Upper lobe of left lung (tissue), 6 donors: ENCODE results near the gene CHAF1B. TPM values are rescaled to one million over a fixed set of nuclear protein-coding genes. Genes with fewer than 3 reads are reported as not detected.
"Not testable (repeated sequence)": the region's sequence is repeated elsewhere in the genome, so short reads cannot be mapped to it uniquely, and the experiment has no call there.

Experiments used
- ATAC-seq, 2 donors: fragments of 200-7000 bp; cut with Tn5 transposase; one replicate each; pipeline ENCODE4 v1.9.1; 2022; ENCODE audit warnings: mild to moderate bottlenecking in 2 of 2, moderate library complexity in 2 of 2; ENCODE audit not compliant: low FRiP score in 2 of 2
- DNase-seq, 2 donors: peaks; one replicate each; pipeline ENCODE4 v3.0.0-alpha.2; 2019 to 2020
- H3K27ac ChIP-seq, 4 donors: fragments of 200-600 bp; sonication (generic); one replicate each; pipeline ENCODE4 v1.5.1; 2016 to 2019
- H3K27me3 ChIP-seq, 4 donors: fragments of 200-600 bp; sonication (generic); one replicate each; pipeline ENCODE4 v1.5.1; 2017 to 2019
- H3K36me3 ChIP-seq, 4 donors: fragments of 200-600 bp; sonication (generic); one replicate each; pipeline ENCODE4 v1.5.1; 2016 to 2019
- H3K4me1 ChIP-seq, 4 donors: fragments of 200-600 bp; sonication (generic); one replicate each; pipeline ENCODE4 v1.5.1; 2018 to 2019
- H3K4me3 ChIP-seq, 4 donors: fragments of 200-600 bp; sonication (generic); one replicate each; pipeline ENCODE4 v1.5.1; 2017 to 2019; ENCODE audit warnings: mild to moderate bottlenecking in 2 of 4, moderate library complexity in 1 of 4
- H3K9me3 ChIP-seq, 4 donors: fragments of 200-600 bp; sonication (generic); one replicate each; pipeline ENCODE4 v1.5.1; 2018 to 2019
- EP300 ChIP-seq, 4 donors: sonication (generic); formaldehyde crosslinking; IDR thresholded peaks; one replicate each; pipeline ENCODE4 v1.5.1; 2017; ENCODE audit warnings: antibody characterized with exemption in 4 of 4, control low read depth in 2 of 4
- POLR2A ChIP-seq, 4 donors: fragments of 450-650 bp; IDR thresholded peaks; one replicate each; pipeline ENCODE4 v1.5.1; 2016 to 2017; ENCODE audit warnings: antibody characterized with exemption in 4 of 4, mild to moderate bottlenecking in 2 of 4
- POLR2AphosphoS5 ChIP-seq, 2 donors: sonication (generic); formaldehyde crosslinking; IDR thresholded peaks; one replicate each; pipeline ENCODE4 v1.5.1; 2017; ENCODE audit warnings: antibody characterized with exemption in 2 of 2
- WGBS, 2 donors: methylation state at CpG; one replicate each; pipeline ENCODE4 v1.1.5; 2017 to 2018; 5-methylcytosine and 5-hydroxymethylcytosine counted together
- total RNA-seq, 6 donors: library from RNA; depleted of rRNA in 4 of 6; stranded (reverse); fragments of >200 nt in 4 of 6; gene quantifications; one replicate each; pipeline versions ENCODE4 v1.1.0 to v1.2.1, GENCODE V29; 2016 to 2021
- TF ChIP-seq, protein P1 (sequence below), 6 experiments: fragments of 450-650 bp in 4 of 6; fragments of 200-600 bp in 2 of 6; sonication (generic) in 2 of 6; IDR thresholded peaks; one replicate each; pipeline ENCODE4 v1.5.1; 2016 to 2019; ENCODE audit warnings: antibody characterized with exemption in 6 of 6
- donor health status: DM: no; HTN: no; CAD: no; lungs with moderate emphysema.
- donor health status: DM: no; HTN: yes; CAD: no; lungs with severe emphysema.

The CHAF1B gene
- total RNA-seq, 6 donors from 2014 or later, result 0.55 to 2.1 (median 1.2) TPM

DNA sequence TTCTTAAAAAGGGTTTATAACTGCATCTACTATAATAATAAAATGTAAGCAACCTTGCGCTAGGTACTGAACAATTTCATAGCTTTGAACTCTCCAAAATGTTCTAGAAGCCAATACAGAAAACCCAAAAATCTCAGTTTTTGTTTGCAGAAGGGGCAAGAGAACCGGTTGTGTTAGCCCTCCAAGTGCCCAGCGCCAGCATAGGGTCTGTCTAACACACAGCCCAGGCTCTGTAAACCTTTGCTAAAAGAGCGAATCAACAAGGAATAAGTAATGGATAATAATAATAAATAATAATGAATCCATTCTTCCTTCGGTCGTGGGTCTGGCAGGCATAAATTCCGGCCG lies 333 bp upstream of the CHAF1B start:
- TF ChIP-seq EP300 (IDR thresholded peaks at IDR 0.05) (no peak), POLR2A (IDR thresholded peaks at IDR 0.05) (no peak)

DNA sequence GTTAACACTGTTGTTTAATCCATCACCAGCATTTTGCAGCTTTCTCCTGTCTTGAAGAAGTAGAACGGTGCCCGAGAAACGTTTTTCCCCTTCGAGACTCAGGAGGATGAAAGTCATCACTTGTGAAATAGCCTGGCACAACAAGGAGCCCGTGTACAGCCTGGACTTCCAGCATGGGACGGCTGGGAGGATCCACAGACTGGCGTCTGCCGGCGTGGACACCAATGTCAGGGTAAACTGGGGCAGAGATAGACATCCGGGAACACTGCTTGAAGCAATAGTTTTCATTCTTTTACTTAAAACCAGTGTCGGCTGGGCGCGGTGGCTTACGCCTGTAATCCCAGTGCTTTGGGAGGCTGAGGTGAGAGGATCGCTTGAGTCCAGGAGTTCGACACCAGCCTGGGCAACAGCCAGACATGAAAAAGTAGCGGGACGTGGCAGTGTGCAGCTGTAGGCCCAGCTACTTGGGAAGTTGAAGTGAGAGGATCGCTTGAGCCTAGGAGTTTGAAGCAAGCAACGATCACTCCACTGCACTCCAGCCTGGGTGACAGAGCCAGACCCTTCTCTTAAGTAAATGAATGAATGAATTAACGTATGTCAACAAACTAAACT lies 945 bp downstream of the CHAF1B start:
- DNase-seq (no peak), ATAC-seq (no peak)
- TF ChIP-seq, protein P1, sequence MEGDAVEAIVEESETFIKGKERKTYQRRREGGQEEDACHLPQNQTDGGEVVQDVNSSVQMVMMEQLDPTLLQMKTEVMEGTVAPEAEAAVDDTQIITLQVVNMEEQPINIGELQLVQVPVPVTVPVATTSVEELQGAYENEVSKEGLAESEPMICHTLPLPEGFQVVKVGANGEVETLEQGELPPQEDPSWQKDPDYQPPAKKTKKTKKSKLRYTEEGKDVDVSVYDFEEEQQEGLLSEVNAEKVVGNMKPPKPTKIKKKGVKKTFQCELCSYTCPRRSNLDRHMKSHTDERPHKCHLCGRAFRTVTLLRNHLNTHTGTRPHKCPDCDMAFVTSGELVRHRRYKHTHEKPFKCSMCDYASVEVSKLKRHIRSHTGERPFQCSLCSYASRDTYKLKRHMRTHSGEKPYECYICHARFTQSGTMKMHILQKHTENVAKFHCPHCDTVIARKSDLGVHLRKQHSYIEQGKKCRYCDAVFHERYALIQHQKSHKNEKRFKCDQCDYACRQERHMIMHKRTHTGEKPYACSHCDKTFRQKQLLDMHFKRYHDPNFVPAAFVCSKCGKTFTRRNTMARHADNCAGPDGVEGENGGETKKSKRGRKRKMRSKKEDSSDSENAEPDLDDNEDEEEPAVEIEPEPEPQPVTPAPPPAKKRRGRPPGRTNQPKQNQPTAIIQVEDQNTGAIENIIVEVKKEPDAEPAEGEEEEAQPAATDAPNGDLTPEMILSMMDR (IDR thresholded peaks at IDR 0.05), result no peak
- TF ChIP-seq POLR2AphosphoS5 (IDR thresholded peaks at IDR 0.05), result no peak
- no peak for TF ChIP-seq POLR2A (IDR thresholded peaks at IDR 0.05)
- TF ChIP-seq EP300 (IDR thresholded peaks at IDR 0.05), result no peak
- peaks cover 5 to 23% (median 10%) of the 10 kb centered on the region in 4 donors for H3K4me1 ChIP-seq
- peak overlapping the region in 3 of 4 donors; percentile 5 to 71 (median 49) for H3K27ac ChIP-seq
- peak overlapping the region; percentile 65 to 89 (median 82) for H3K4me3 ChIP-seq
- no peaks in the 10 kb centered on the region for H3K36me3 ChIP-seq
- H3K27me3 ChIP-seq, result no peaks in the 10 kb centered on the region
- WGBS, 2 donors, result 73 to 77% methylated on average over 21 of the region's 21 CpGs
- H3K9me3 ChIP-seq, result no peaks in the 10 kb centered on the region

More for the DNA sequence above, 333 bp upstream of the CHAF1B start:
- Histone ChIP-seq H3K4me3 (peak overlapping the region in 3 of 4 donors; percentile 65 to 85 (median 80)), H3K9me3 (no peaks in the 10 kb centered on the region), H3K27me3 (no peaks in the 10 kb centered on the region), H3K36me3 (no peaks in the 10 kb centered on the region), H3K4me1 (peaks cover 5 to 23% (median 10%) of the 10 kb centered on the region in 4 donors), H3K27ac (peak overlapping the region in 1 of 4 donors; percentile 71)
- no peak for DNase-seq
- ATAC-seq, result no peak
- 28 to 30% methylated on average over 8 of the region's 8 CpGs for WGBS, 2 donors

DNA sequence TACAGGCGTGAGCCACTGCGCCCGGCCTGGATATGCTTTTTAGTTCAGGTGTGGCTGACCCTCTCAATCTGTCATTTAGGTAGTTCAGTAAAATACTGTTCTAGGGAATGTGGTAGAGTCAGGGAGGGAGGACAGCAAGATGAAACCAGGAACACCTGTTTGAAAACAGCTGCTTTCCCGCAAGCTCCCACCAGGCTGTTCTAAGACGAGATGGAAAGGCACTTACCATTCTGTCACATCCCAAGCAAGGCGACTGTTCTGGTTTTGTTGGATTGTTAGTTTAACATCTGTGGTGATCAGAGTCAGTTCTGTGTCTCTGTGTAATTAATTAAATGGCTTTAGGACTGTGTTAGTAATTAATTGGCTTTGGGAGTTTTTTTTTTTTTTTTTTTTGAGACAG lies 2.9 kb downstream of the CHAF1B start:
- DNase-seq (no peak), ATAC-seq (no peak)
- TF ChIP-seq POLR2AphosphoS5 (IDR thresholded peaks at IDR 0.05) (no peak), EP300 (IDR thresholded peaks at IDR 0.05) (no peak), POLR2A (IDR thresholded peaks at IDR 0.05) (no peak)
- TF ChIP-seq, protein P1 (IDR thresholded peaks at IDR 0.05), result no peak
- WGBS, 2 donors, result 96 to 97% methylated on average over 6 of the region's 6 CpGs
- Histone ChIP-seq H3K36me3 (no peaks in the 10 kb centered on the region), H3K4me3 (no peak overlapping the region), H3K27ac (no peak overlapping the region), H3K4me1 (peaks cover 5 to 23% (median 10%) of the 10 kb centered on the region in 4 donors), H3K27me3 (no peaks in the 10 kb centered on the region), H3K9me3 (no peaks in the 10 kb centered on the region)

DNA sequence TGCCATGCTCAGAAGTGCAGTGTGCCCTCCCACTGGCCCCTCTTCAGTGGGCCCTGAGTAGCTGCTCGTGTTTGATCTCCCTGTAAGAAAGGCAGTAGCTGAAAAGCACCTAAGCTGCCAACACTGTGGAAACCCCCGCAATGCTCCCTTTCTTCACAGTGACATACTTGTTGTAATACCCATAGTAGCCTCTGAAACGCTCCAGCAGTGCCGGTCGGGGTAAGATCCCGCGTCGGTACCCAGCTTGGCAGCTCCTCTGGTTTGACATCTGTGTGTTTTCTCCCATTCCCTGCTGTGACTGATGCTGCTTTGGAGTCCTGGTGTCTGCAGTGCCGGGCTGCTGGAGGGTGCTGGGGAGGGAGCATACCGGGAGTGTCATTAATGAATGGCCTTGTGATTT lies 3.6 kb downstream of the CHAF1B start:
- ATAC-seq (peak in 1 of 2 donors; percentile 65), DNase-seq (peak in 1 of 2 donors; percentile 56)
- no peak overlapping the region for H3K27ac ChIP-seq
- no peak overlapping the region for H3K4me3 ChIP-seq
- no peaks in the 10 kb centered on the region for H3K9me3 ChIP-seq
- H3K27me3 ChIP-seq, result no peaks in the 10 kb centered on the region
- 48 to 57% methylated on average over 7 to 10 of the region's 10 CpGs for WGBS, 2 donors
- peaks cover 5 to 23% (median 10%) of the 10 kb centered on the region in 4 donors for H3K4me1 ChIP-seq
- no peaks in the 10 kb centered on the region for H3K36me3 ChIP-seq
- no peak for TF ChIP-seq POLR2AphosphoS5 (IDR thresholded peaks at IDR 0.05)
- TF ChIP-seq POLR2A (IDR thresholded peaks at IDR 0.05), result no peak
- TF ChIP-seq, protein P1 (IDR thresholded peaks at IDR 0.05), result peak in 2 of 6 experiments; percentile 12 to 44
- TF ChIP-seq EP300 (IDR thresholded peaks at IDR 0.05), result no peak

DNA sequence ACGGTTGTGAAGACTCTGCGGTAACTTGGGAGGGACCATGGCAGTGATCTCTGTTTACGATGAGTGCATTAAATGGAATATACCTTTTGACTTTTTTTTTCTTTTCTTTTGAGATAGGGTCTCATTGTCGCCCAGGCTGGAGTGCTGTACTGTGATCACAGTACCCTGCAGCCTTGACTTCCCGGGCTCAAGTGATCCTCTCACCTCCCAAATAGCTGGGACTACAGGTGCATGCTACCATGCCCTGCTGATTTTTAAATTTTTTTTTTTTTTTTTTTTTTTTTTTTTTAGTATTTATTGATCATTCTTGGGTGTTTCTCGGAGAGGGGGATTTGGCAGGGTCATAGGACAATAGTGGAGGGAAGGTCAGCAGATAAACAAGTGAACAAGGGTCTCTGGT lies 6.5 kb downstream of the CHAF1B start:
- H3K4me3 ChIP-seq, ATAC-seq, H3K4me1 ChIP-seq, DNase-seq, H3K27me3 ChIP-seq, H3K36me3 ChIP-seq, H3K9me3 ChIP-seq, H3K27ac ChIP-seq: not testable (repeated sequence)
- 91 to 97% methylated on average over 5 to 6 of the region's 6 CpGs for WGBS, 2 donors
